GM12878 (cell line): ENCODE data around the gene GOLIM4.

ENCODE experiments used
- ATF7 ChIP-seq: fragments of 450-650 bp; IDR thresholded peaks from 2 replicates; pipeline ENCODE4 v1.6.1; 2016; ENCODE audit warnings: low read depth, mild to moderate bottlenecking
- BCL11A ChIP-seq: IDR thresholded peaks from 2 replicates; pipeline ENCODE4 v1.6.1; 2011; ENCODE audit warnings: low read depth, low read length
- CTCF ChIP-seq, 3 experiments: IDR thresholded peaks in 2 of 3; conservative IDR thresholded peaks in 1 of 3; 2 replicates each; pipeline ENCODE4 v1.5.1; 2011; ENCODE audit warnings: low read depth in 3 of 3, low read length in 3 of 3, mild to moderate bottlenecking in 3 of 3, control low read depth in 2 of 3, moderate library complexity in 2 of 3, inconsistent platforms in 1 of 3, mixed read lengths in 1 of 3; ENCODE audit not compliant: control insufficient read depth in 2 of 3, insufficient read depth in 1 of 3; ENCODE audit errors: extremely low read depth in 1 of 3
- EP300 ChIP-seq, 2 experiments: fragments of 150-350 bp in 1 of 2; IDR thresholded peaks; 2 replicates each; pipeline ENCODE4 v1.6.1; 2011 to 2012; ENCODE audit warnings: low read depth in 2 of 2, low read length in 2 of 2, borderline replicate concordance in 1 of 2, improper control_type of control experiment in 1 of 2, inconsistent platforms in 1 of 2; ENCODE audit not compliant: control insufficient read depth in 1 of 2
- FOS ChIP-seq: IDR thresholded peaks from 3 replicates; pipeline ENCODE4 v1.6.1; 2011; ENCODE audit warnings: borderline replicate concordance; ENCODE audit not compliant: insufficient read length; ENCODE audit errors: extremely low read depth
- FOXM1 ChIP-seq: IDR thresholded peaks from 2 replicates; pipeline ENCODE4 v1.6.1; 2012; ENCODE audit warnings: low read depth, mild to moderate bottlenecking, inconsistent platforms, low read length, moderate library complexity
- MAX ChIP-seq: IDR thresholded peaks from 2 replicates; pipeline ENCODE4 v1.6.1; 2012; ENCODE audit warnings: low read depth, low read length, improper control_type of control experiment
- POLR2A ChIP-seq: IDR thresholded peaks from 2 replicates; pipeline ENCODE4 v1.6.1; 2011; ENCODE audit warnings: low read depth, mild to moderate bottlenecking, low read length
- RCOR1 ChIP-seq: conservative IDR thresholded peaks from 2 replicates; pipeline ENCODE4 v1.6.1; 2012; ENCODE audit warnings: low read depth, low read length, improper control_type of control experiment
- SREBF2 ChIP-seq: IDR thresholded peaks from 2 replicates; pipeline ENCODE4 v1.6.1; 2012; ENCODE audit warnings: mild to moderate bottlenecking, low read length
- USF2 ChIP-seq: IDR thresholded peaks from 2 replicates; pipeline ENCODE4 v1.6.1; 2011; ENCODE audit warnings: low read depth, low read length, improper control_type of control experiment, borderline replicate concordance

GRCh38 chr3:168054447-168054846 is 41.3 kb downstream of the GOLIM4 start:
- TF ChIP-seq CTCF (IDR thresholded peaks at IDR 0.05 in 2 of 3, conservative IDR thresholded peaks at IDR 0.05 in 1 of 3; ENCODE audit: control insufficient read depth in 2 of 3, extremely low read depth in 1 of 3, insufficient read depth in 1 of 3, low read depth in 3 of 3, low read length in 3 of 3) (no peak), SREBF2 (no peak), FOS (no peak), EP300 (IDR thresholded peaks at IDR 0.05; ENCODE audit: borderline replicate concordance in 1 of 2, control insufficient read depth in 1 of 2, low read depth in 2 of 2, low read length in 2 of 2) (no peak), POLR2A (no peak), ATF7 (no peak), MAX (no peak), BCL11A (no peak), RCOR1 (no peak), FOXM1 (no peak), USF2 (no peak)
